ENCODE data around the gene GSX2. TPM values are rescaled to one million over a fixed set of nuclear protein-coding genes. Genes with fewer than 3 reads are reported as not detected.

Gene GSX2
- total and polyA plus RNA-seq, 2 of the 13 experiments (the other 11 are each of a cell fraction or from before 2014, with no cell fraction given): not detected

DNA sequence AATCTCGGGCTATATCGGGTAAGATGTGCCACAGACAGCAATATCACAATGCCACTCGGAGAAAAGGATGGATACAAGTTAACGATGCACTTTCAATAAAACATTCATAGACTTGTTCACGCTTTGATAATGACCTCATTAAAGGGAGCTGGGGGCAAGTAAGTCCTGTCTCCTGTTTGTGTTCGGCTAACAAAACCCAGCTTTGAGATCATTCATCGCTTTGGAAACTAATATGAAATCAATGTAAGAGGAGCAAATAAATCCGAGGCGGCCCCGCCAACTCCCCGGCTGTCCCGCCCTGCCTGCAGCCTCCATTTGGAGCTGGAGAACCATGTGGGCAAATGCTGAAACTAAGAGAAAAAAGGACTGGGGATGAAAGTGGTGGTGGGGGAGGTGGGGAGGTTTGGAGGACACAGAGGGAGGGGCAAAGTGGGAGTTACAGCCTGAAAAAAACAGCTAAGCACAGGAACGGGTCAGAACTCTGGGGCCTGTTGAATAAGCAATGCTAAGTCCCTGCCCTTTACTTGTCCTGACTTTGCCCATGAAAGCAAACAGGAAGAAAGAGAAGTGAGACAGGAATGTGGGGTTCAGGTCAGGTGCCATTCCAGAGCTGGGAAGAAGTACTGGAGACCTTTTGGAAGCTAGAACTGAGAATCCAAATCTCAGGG, 3.5 kb upstream of the GSX2 start:
- no peaks in the 10 kb centered on the region for H3K9me3 ChIP-seq (ENCODE audit: low read length)
- no peaks in the 10 kb centered on the region for H4K20me1 ChIP-seq (ENCODE audit: insufficient read depth, low read length)
- no TSS peak for BruUV-seq (replicated peaks)
- H2AFZ ChIP-seq (ENCODE audit: low read length): no peak overlapping the region
- no peak overlapping the region for H3K9ac ChIP-seq (ENCODE audit: insufficient read depth, low read depth, low read length)
- H3K36me3 ChIP-seq (replicated peaks in 1 of 2; ENCODE audit: control insufficient read depth in 1 of 2, insufficient read depth in 2 of 2, low read length in 2 of 2): no peaks in the 10 kb centered on the region
- 52% methylated on average over 13 of the region's 13 CpGs for WGBS (ENCODE audit: low lambda C conversion rate)
- TF ChIP-seq NCOA5 (CRISPR knock-in tag; IDR thresholded peaks at IDR 0.05) (no peak), ASH2L (IDR thresholded peaks at IDR 0.05; ENCODE audit: insufficient read length, low read depth, low read length) (no peak), ZNF883 (CRISPR knock-in tag; IDR thresholded peaks at IDR 0.05; ENCODE audit: not compliant biosample characterization) (no peak), ZNF275 (CRISPR knock-in tag; IDR thresholded peaks at IDR 0.05; ENCODE audit: borderline replicate concordance) (no peak), ZNF652 (CRISPR knock-in tag; IDR thresholded peaks at IDR 0.05; ENCODE audit: borderline replicate concordance, low read depth) (no peak), ZBTB1 (CRISPR knock-in tag; IDR thresholded peaks at IDR 0.05; ENCODE audit: borderline replicate concordance) (no peak), SRSF4 (IDR thresholded peaks at IDR 0.05; ENCODE audit: low read depth, low read length, poor library complexity, severe bottlenecking) (no peak), GTF2F1 (IDR thresholded peaks at IDR 0.05; ENCODE audit: low read length) (no peak), ZSCAN30 (CRISPR knock-in tag; IDR thresholded peaks at IDR 0.05) (no peak), PAF1 (CRISPR knock-in tag; IDR thresholded peaks at IDR 0.05) (no peak), CBX5 (CRISPR knock-in tag; IDR thresholded peaks at IDR 0.05; ENCODE audit: borderline replicate concordance) (no peak), MNT (IDR thresholded peaks at IDR 0.05) (no peak), ZNF30 (CRISPR knock-in tag; IDR thresholded peaks at IDR 0.05) (no peak), ZNF431 (CRISPR knock-in tag; IDR thresholded peaks at IDR 0.05; ENCODE audit: borderline replicate concordance, low read depth) (no peak), GPBP1L1 (CRISPR knock-in tag; IDR thresholded peaks at IDR 0.05) (no peak)
- H3K27ac ChIP-seq (ENCODE audit: extremely low read length, insufficient read depth, low read length): no peak overlapping the region
- H3K4me3 ChIP-seq (replicated peaks in 1 of 3; ENCODE audit: insufficient read depth in 1 of 3, low read depth in 2 of 3, low read length in 3 of 3): no peak overlapping the region
- in situ Hi-C loops (cut with HindIII; ENCODE audit: extremely low pct_ligation_motif_present, low pct_unique_long_range_greater_than_20kb): no loop called here
- FAIRE-seq (no peak), DNase-seq (ENCODE audit: low spot score) (no peak), ATAC-seq (no peak)
- intact Hi-C loops (cut with micrococcal nuclease; ENCODE audit: unreplicated experiment): no loop called here
- no peaks in the 10 kb centered on the region for H3K79me2 ChIP-seq (ENCODE audit: insufficient read depth, low read length)
- ChIA-PET CTCF (ENCODE audit: low intra/inter-chr PET ratio, low total read pairs) (no interaction called here), POLR2A (interaction anchor here (0.5 kb wide), 1 partner anchor 65 kb away, joined by 3 read pairs; no protein-coding TSS in a partner anchor)
- H3K4me2 ChIP-seq (ENCODE audit: low read depth, low read length): no peak overlapping the region
- peaks cover 10 to 86% of the 10 kb centered on the region in 2 experiments; a peak in 4 of 5 replicates for H3K27me3 ChIP-seq (ENCODE audit: control insufficient read depth in 1 of 2, insufficient read depth in 2 of 2, low read length in 2 of 2)
- H3K4me1 ChIP-seq (ENCODE audit: insufficient read depth, low read length): peaks cover 46% of the 10 kb centered on the region

All from HepG2 (cell line).